ENCODE data around the gene GRK4.

- TF ChIP-seq CEBPB (IDR thresholded peaks at IDR 0.05; ENCODE audit: low read depth, low read length) (no peak), POU5F1 (IDR thresholded peaks at IDR 0.05; ENCODE audit: low read depth, low read length) (no peak), POLR2A (IDR thresholded peaks at IDR 0.05; ENCODE audit: control extremely low read depth in 1 of 2, low read depth in 2 of 2, low read length in 2 of 2) (no peak), SIN3A (conservative IDR thresholded peaks at IDR 0.05 in 1 of 2, IDR thresholded peaks at IDR 0.05 in 1 of 2; ENCODE audit: low read depth in 1 of 2, low read length in 2 of 2) (no peak), TEAD4 (IDR thresholded peaks at IDR 0.05; ENCODE audit: low read depth, low read length) (no peak)
These were observed 46.1 kb downstream of the GRK4 start for GRCh38 chr4:3009422-3009821.
